Renal cortical epithelial cell (primary cell): ENCODE data around the gene IPO11. TPM values are rescaled to one million over a fixed set of nuclear protein-coding genes. Genes with fewer than 3 reads are reported as not detected.
A peak's percentile ranks its signal among the peaks of the same experiment; 100 is the strongest.
"Not testable (repeated sequence)": the region's sequence is repeated elsewhere in the genome, so short reads cannot be mapped to it uniquely, and the experiment has no call there.

Source experiments
- DNase-seq: peaks from one replicate; pipeline ENCODE4 v3.0.0-alpha.2; 2011; ENCODE audit warnings: low read depth
- total RNA-seq: library from RNA; depleted of rRNA; stranded (reverse); fragments of >200 nt; gene quantifications from 2 replicates; pipeline ENCODE4 v1.2.3, GENCODE V29; 2014

IPO11 gene
- total RNA-seq, 1 donor from 2014 or later, result 31.6 TPM

DNA sequence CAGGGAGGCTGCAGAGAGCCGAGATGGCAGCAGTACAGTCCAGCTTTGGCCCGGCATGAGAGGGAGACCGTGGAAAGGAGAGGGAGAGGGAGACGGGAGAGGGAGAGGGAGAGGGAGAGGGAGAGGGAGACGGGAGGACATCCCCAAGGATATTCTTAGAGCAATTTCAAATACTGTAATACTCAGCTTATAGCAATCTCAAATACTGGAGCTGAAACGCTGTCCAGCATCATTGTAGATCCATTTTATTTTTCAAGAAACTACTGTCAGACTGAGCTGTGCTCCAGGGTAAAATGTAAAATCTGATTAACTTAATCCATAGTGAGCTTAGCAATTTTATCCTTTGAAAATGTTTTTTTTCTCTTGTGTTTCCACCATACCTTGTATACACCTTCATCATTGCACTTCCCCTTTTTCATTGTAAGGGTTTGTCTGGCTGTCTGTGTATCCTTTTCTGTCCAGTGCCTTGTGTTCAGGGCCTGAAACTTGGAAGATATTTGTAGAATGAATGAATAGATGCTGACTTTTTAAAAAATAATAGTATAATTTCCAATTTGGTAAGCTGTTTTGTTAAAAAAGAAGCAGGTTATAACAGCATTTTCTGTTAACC is 102.1 kb downstream of the IPO11 start:
- DNase-seq, result no peak

DNA sequence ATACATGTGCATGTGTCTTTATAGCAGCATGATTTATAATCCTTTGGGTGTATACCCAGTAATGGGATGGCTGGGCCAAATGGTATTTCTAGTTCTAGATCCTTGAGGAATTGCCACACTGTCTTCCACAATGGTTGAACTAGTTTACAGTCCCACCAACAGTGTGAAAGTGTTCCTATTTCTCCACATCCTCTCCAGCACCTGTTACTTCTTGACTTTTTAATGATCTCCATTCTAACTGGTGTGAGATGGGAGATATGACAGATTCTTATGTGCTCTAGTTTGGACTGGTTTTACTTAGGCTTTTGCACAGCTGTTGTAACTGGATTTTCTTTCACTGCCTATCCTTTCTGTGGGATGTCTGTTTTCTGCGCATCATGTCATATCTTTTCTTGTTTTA is 108.2 kb downstream of the IPO11 start:
- DNase-seq, result not testable (repeated sequence)

DNA sequence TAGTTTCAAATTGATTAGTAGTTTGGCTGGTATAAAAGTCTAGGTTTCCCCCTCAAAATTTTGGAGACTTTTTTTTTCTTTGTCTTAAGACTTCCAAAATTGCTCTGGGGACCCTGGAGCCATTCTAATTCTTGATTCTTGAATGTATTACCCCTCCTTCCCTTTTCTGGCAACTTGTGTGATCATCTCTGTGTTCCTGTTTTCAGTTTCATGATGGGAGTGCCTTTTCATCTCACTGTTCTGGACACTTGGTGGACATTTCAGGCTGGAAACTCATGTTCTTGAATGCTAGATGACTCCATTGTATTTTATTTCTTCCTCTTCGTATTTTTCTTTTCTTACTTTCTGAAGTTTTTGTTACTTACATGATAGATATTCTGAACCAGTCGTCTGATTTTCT is 108.8 kb downstream of the IPO11 start:
- no peak for DNase-seq

DNA sequence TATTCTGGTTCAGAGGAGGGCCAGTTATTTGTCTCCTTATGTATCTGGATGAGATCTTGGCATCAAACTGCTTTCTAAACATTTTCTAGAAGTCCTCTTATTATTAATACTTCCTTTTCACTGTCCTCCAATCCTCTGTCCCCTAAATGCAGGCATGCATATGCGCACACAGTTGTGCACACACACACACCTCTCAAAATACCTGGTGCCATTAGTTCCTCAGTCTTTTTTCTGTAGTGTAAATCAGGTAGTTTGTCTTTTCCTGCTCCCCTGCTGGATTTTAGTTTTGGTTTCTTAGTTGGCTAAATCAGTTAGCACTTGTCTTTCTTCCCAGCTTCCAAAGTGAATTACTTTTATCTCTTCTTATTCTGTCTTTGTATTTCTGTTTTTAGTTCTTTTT is 110.2 kb downstream of the IPO11 start:
- no peak for DNase-seq

DNA sequence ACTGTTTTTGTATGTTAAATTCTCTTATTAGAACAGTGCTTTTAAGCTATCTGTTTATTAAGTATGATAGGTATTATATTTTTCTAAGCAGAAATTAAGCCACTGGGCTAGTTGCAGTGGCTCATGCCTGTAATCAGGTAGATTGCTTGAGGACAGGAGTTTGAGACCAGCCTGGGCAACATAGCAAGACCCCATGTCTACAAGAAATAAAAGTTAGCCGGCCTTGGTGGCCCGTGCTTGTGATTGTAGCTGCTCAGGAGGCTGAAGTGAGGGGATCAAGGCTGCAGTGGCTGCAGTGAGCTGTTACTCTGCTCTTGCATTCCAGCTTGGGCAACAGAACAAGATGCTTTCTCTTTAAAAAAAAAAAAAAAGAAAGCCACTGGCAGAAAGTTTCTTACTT is 121.0 kb downstream of the IPO11 start:
- DNase-seq, result no peak

DNA sequence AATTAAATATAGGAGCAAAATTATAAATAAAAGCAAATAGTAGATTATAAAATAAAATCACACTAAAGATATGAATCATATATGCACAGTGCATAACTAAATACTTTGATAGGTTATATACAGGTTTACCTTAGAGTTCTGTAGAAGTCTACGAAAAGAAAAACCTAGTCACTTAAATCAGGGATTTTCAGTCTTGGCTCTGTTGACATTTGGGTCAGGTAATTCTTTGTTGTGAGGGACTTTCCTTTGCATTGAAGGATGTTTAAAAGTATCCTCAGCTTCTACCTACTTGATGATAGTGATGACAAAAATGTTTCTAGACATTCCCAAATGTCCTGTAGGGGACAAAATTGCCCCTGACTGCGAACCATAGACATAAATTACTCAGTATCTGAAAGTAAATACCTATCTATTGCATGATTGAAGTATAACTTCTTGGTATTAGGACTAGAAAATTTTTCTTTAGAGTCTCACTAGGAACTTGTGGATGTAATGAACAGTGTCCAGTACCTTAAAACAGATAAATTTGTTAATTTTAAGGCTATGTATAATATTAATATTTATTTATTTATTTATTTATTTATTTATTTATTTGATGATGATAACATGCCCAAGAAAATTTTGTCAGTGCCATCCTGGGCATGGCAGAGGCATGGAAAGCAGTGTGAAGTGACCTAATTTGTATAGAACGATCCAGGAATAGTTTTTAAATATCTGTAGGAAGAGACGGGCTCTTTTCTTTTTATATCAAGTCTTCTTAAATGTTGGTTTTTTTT is 122.1 kb downstream of the IPO11 start:
- no peak for DNase-seq

DNA sequence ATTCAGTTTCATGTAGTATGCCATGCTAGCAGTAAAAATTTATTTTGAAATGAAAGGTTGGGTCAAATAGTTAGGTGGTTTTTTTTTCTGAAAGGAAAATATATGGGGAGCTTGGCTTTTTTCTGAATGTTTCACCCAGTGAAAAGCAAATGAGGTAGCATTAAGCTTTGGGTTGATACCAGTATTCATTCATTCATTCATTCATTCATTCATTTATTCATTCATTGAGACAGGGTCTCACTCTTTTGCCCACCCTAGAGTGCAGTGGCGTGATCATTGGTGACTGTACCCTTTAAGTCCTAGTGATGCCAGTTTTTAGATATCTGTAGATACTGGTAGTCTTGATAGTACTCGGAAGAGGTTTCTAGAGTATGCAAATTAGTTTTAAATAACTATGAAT is 123.7 kb downstream of the IPO11 start:
- DNase-seq, result no peak

DNA sequence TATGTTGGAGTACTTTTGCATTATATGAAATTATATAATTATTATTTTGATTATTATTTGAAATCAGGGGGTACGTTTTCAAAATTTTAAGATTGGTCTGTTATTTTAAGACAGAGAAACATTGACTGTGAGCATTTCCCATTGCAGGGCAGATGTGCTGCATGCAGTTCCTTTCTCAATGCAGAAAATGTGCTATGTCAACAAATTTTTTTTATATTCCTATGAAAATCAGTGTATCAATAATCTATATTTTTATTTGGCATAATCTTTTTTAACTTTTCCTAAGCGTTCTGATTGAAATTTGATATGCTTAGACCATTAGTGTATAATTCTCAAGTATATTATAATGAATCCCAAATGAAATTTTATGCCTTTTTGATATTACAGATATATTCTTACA is 124.2 kb downstream of the IPO11 start:
- DNase-seq, result no peak

DNA sequence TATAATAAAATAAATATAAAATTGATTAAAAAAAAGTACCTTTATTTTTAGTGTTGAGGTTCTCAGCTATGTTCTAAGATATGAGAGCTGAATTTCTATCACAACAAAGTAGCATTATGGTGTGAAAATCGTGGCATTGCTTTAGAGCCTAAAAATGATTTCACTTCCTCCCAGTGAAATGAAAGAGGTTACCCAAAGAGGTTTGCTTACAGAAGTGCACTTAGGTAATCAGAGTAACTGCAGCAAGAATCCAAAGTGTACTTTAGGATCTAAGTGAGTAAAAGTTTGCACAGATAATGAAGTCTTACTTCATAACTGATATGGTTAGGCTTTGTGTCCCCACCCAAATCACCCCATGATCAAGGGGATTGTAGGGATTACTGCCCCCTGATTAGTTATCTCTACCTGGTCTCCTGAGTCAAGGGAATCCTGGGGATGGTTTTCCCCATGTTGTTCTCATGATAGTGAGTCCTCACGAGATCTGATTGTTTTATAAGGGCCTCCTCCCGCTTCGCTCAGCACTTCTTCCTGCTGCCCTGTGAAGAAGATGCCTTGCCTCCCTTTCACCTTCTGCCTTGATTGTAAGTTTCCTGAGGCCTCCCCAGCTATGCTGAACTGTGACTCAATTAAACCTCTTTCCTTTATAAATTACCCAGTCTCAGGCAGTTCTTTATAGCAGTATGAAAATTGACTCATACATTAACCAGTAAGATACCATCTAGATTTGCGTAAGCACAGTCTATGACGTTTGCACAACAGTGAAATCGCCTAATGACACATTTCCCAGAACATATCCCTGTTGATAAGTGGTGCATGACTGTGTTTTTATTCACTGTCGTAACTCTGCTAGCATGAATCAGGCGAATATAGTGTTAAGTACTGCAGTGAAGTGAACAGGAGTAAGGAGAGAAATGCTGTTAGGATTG is 125.7 kb downstream of the IPO11 start:
- DNase-seq, result peak; percentile 72

DNA sequence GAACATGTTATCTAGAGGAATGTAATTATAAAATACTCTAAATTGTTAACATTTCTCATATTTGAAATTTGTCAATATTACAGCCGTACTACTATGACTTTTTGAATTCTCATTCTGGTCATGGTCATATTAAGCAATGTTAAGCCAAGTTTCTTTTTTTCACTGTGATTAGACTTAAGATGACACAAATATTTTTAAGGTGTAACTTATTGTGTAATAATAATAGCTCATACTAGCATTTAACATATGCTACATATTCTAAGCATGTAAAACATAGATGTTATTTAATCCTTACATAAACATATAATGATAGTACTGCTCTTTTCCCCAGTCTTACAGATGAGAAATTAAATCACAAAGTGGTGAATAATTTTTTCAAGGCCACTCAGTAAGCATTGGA is 130.2 kb downstream of the IPO11 start:
- no peak for DNase-seq

DNA sequence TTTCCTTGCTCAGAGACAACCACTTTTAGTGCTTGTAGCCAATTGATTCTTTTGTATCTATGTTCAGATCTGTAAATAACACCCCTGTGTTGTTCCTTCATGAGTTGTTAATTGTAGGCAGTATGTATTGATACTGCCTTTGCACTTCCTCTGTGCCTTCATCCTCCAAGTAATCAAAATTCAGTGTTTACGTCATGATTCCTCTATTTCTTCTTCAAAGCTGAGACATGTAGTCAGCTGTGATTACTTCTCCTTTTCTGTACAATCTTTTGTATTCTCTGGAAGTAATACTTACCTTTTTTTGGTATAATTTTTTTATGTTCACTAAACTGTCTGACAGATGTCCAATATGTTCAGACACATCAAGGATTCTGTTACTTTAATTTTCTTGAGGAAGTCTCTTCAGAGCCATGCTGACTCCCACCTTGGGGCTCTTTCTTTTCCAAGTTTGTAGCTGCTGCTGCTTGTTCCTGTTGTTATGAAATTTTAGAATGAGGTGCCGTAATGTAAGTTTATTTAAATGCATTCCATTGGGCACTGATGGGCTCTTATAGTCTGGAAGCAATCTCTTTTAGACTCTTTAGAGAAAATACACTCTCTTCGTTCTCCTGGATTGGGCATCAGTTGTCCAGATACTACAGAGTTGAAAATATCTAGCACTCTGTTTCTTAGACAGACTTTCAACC is 135.5 kb downstream of the IPO11 start:
- DNase-seq, result no peak

DNA sequence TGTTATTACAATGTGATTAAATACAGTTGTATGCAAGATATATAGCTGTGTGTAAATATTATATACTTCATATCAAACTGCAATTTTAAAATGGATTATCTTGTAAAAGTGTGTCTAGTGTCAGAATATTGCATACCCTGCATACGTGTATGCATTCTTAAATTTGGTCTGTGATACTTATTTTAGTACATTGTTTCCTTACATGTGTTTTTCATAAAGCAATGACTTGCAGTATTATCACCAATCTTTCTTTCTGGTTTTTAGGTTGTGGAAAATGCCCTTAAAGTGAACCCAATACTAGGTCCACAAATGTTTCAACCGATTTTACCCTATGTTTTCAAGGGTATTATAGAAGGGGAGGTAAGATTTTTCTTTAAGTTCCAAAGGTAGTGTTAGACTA is 137.5 kb downstream of the IPO11 start:
- DNase-seq, result no peak

DNA sequence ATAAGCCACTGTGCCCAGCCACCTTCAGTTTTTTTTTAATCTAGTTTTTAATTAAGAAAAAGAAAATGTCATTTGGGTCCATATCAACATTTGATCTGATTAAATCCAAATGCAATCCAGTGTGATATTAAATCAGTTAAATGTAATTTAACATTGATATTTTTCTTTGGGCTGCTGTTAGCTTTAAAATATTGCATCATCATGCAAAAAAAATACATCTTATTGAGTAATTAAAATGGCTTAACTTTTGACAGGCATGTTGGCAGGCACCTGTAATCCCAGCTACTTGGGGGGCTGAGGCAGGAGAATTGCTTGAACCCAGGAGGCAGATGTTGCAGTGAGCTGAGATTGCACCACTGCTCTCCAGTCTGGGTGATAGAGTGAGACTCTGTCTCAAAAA is 143.4 kb downstream of the IPO11 start:
- no peak for DNase-seq

DNA sequence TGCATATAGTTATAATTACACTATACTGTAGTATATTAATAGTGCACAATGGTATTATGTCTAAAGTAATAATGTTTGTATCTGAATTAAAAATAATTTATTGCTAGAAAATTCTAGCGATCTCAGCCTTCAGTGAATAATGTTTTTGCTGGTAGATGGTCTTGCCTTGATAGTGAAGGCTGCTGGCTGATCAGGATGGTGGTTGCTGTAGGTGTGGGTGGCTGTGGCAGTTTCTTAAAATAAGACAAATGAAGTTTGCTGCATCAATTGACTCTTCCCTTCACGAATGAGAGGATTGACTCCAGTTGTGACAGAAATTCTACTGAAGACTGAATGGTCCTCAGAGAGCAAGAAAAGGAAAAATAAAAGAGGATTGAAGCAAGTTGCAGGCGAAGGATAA is 146.4 kb downstream of the IPO11 start:
- DNase-seq, result no peak

DNA sequence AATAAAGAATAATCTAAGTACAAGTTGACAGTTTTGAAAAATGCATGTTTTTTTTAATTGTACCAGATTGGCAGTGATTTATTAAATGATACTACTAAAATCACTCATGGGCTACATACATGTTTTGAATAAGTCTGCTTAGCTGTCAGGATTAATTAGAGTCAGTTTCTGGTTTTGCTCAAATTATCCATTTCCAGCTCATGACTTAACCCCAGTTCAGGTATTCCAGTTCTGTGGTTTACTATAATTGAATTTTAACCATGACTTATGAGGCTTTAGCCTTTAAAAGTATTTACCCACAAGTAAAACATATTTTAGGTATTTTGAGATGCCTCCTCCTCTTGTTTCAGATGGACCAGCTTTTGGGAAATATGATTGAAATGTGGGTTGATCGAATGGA is 148.2 kb downstream of the IPO11 start:
- no peak for DNase-seq

DNA sequence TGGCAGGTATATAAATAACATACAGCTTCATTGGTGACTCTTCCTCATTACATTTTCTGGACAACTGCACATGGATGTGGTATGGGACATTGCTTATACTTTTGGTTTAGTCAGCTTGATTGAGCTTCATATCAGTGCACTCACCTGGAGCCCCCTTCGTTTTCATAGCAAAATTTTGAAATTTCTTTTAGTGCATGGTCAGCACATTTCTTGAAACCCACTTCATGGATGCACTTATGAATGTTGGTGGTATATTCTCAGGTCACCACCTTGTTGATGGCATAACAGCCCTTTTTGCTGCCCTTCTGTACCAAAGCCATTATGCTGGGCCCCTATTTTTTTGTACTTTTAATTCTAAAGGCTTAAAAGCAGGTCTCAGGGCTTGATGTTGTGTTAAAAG is 149.3 kb downstream of the IPO11 start:
- no peak for DNase-seq

DNA sequence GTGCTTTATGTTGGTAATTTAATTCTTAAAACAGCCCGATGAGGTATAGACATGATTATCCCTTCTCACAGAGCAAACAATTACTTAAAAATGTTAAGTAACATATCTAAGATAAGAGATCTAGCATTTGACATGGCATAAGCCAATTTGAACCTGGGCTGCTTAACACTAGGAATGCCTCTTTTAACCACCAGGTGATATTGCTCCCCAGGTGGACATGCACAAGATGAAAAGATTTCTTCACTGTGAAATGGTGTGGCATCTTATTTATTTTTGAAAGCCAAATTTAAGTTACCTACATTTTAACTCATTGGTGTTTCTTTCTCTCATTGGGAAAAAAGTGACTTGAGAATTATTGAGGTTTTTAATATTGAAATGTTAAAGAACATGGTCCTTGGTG is 150.3 kb downstream of the IPO11 start:
- DNase-seq, result no peak

DNA sequence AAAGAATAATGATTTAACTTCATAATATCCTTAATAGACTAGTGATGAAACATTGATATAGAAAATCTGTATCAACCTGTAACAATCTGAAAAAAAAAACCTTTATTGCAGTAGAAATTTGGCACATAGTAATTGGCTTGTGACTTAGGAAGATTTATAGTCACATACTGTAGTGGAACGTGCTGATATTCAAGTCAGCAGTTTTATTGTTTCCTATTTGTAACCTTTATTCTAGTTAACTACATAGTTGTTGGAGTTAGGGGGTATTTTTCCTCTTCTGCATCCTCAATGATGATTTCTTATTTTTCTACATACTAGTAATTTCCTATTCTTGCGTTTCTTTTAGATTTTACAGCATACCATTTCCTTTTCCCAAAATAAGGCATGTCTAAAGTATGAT is 151.5 kb downstream of the IPO11 start:
- DNase-seq, result no peak

DNA sequence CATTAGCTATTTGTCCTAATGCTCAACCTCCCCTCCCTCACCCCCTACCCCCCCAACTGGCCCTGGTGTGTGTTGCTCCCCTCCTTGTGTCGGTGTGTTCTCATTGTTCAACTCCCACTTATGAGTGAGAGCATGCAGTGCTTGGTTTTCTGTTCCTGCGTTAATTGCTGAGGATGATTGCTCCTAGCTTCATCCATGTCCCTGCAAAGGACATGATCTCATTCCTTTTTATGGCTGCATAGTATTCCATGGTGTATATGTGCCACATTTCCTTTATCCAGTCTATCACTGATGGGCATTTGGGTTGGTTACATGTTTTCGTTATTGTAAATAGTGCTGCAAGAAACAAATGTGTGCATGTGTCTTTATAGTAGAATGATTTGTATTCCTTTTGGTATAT is 153.2 kb downstream of the IPO11 start:
- not testable (repeated sequence) for DNase-seq

DNA sequence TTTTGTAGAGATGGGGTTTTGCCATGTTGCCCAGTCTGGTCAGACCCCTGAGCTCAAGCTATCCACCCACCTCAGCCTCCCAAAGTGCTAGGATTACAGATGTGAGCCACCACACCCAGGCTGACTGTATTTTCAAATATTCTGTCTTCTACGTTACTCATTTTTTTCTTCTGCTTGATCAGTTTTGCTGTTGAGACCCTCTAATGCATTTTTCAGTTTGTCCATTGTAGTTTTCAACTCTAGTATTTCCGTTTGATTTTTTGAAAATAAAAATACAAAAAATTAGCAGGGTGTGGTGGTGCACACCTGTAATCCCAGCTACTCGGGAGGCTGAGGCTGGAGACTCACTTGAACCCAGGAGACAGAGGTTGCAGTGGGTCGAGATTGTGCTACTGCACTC is 155.6 kb downstream of the IPO11 start:
- no peak for DNase-seq

DNA sequence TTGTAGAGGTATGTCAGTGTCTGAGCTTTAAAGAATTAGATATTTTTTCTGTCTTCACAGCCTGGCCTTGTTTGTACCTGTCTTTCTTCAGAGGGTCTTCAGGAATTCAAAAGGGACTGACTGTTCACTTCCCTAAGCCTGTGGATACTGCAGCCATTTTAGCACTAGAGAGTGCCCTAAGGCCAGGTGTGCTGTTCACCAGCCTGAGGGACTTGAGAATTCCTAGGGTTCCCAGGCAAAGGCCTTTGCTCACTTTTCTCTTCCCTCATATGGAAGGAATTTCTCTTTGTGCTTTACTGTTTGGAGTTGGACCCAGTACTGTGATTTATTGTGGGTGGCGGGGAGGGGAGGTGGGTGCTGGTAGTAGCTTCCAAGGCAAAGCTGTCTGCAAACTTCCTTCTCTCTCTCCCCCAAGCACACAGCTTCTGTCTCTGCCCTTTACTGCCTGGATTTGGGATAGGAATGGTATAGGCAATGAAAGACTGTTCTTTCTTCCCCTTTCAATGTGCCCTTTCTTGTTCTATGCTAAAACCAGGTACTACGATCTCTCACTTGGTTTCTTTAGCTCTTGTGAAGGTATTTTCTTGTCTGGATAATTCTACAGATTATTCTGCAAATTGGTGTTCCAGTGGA is 156.4 kb downstream of the IPO11 start:
- DNase-seq, result no peak

DNA sequence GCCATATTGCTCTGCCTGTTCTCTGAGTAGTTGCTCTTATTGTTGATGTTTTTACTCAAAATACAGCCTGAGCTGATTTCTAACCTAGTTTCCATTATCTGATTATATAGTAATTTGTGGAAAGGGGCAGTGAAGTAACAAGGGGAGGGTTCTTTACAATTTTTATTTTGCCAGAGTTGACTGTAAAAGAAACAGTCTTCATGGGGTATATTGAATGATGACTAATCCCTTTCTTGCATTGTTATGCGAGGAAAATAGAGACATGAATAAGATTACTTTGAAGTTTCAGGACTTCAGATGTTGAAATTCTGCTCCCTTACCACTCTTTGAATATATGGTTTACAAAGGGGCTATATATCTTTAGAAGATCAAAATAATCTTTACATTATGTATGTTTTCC is 156.9 kb downstream of the IPO11 start:
- peak; percentile 49 for DNase-seq
